ENCODE results near the gene DNM3.

The DNM3 gene

DNA sequence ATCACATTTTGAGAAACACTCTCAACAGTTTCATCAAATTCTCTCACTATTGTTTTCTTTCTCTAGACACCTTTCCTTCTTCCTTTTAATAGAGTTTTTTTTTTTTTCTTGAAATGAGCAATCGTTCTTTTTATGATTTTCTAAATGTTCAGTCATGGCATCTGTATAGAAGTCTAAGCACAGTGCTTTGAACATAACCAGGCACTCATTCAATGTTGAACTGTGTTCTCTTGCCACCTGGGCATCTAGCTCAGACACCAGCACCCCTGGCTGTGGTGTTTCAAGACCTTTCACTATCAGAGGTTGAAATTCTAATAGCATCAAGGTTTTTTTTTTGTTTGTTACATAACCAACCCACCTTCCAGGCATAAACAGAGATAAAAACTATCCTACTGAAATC, 96.6 kb downstream of the DNM3 start:
- no peak for DNase-seq
- Histone ChIP-seq H3K27ac (ENCODE audit: insufficient read depth in 1 of 2, low read depth in 1 of 2, low read length in 2 of 2, poor library complexity in 1 of 2, severe bottlenecking in 2 of 2) (no peak overlapping the region), H3K27me3 (replicated peaks in 2 of 5; ENCODE audit: control insufficient read depth in 4 of 5, insufficient read depth in 5 of 5, low read length in 4 of 5) (no peaks in the 10 kb centered on the region), H3K4me3 (ENCODE audit: control insufficient read depth in 1 of 7, extremely low read depth in 1 of 7, insufficient read depth in 4 of 7, low read depth in 2 of 7, low read length in 6 of 7) (no peak overlapping the region), H3K4me1 (ENCODE audit: control extremely low read depth in 1 of 4, control insufficient read depth in 4 of 4, insufficient read depth in 4 of 4, low read length in 3 of 4) (no peaks in the 10 kb centered on the region), H3K9me3 (ENCODE audit: control extremely low read depth in 1 of 5, control insufficient read depth in 4 of 5, insufficient read depth in 2 of 5, low read depth in 1 of 5, low read length in 4 of 5) (no peaks in the 10 kb centered on the region), H3K36me3 (ENCODE audit: control insufficient read depth in 4 of 4, insufficient read depth in 4 of 4, low read length in 3 of 4) (no peaks in the 10 kb centered on the region)
- WGBS (ENCODE audit: insufficient coverage), result no CpG with 5 or more reads among the region's 1 CpG
- ChIA-PET POLR2A (no interaction called here), CTCF (interaction anchor here (0.7 kb wide), 1 partner anchor 8 kb away, joined by 4 read pairs; no protein-coding TSS in a partner anchor)

GRCh38 chr1:171939740-171940139, 98.4 kb downstream of the DNM3 start:
- no CpG with 5 or more reads among the region's 4 CpGs for WGBS (ENCODE audit: insufficient coverage)
- Histone ChIP-seq H3K27ac (ENCODE audit: insufficient read depth in 1 of 2, low read depth in 1 of 2, low read length in 2 of 2, poor library complexity in 1 of 2, severe bottlenecking in 2 of 2) (no peak overlapping the region), H3K4me3 (ENCODE audit: control insufficient read depth in 1 of 7, extremely low read depth in 1 of 7, insufficient read depth in 4 of 7, low read depth in 2 of 7, low read length in 6 of 7) (no peak overlapping the region), H3K27me3 (replicated peaks in 2 of 5; ENCODE audit: control insufficient read depth in 4 of 5, insufficient read depth in 5 of 5, low read length in 4 of 5) (no peaks in the 10 kb centered on the region), H3K4me1 (ENCODE audit: control extremely low read depth in 1 of 4, control insufficient read depth in 4 of 4, insufficient read depth in 4 of 4, low read length in 3 of 4) (no peaks in the 10 kb centered on the region), H3K9me3 (ENCODE audit: control extremely low read depth in 1 of 5, control insufficient read depth in 4 of 5, insufficient read depth in 2 of 5, low read depth in 1 of 5, low read length in 4 of 5) (no peaks in the 10 kb centered on the region), H3K36me3 (ENCODE audit: control insufficient read depth in 4 of 4, insufficient read depth in 4 of 4, low read length in 3 of 4) (no peaks in the 10 kb centered on the region)
- CTCF ChIA-PET, result no interaction called here
- POLR2A ChIA-PET, result interaction anchor here (0.5 kb wide), 1 partner anchor 145 kb away, joined by 3 read pairs; no protein-coding TSS in a partner anchor
- DNase-seq, result no peak

DNA sequence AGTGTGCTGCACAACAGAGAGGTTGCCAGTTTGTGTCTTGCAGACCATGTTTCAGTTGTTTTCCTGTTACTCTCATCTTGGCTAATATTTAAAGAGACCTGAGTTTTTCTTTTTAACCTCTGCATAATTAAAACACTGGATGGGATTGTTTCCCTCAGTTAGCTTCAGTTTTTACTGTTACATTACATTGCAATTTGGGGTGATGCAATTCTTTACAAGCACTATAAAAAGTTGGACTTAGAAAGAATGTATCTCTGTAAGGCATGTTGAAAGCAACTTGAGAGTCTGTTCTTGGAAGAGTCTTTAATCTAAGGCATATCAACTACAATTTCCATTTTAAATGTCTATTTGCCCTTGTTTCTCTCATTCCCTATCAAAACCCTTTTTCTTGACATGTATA, 99.1 kb downstream of the DNM3 start:
- Histone ChIP-seq H3K9me3 (ENCODE audit: control extremely low read depth in 1 of 5, control insufficient read depth in 4 of 5, insufficient read depth in 2 of 5, low read depth in 1 of 5, low read length in 4 of 5) (no peaks in the 10 kb centered on the region), H3K4me1 (ENCODE audit: control extremely low read depth in 1 of 4, control insufficient read depth in 4 of 4, insufficient read depth in 4 of 4, low read length in 3 of 4) (no peaks in the 10 kb centered on the region), H3K27ac (ENCODE audit: insufficient read depth in 1 of 2, low read depth in 1 of 2, low read length in 2 of 2, poor library complexity in 1 of 2, severe bottlenecking in 2 of 2) (no peak overlapping the region), H3K4me3 (ENCODE audit: control insufficient read depth in 1 of 7, extremely low read depth in 1 of 7, insufficient read depth in 4 of 7, low read depth in 2 of 7, low read length in 6 of 7) (no peak overlapping the region), H3K27me3 (replicated peaks in 2 of 5; ENCODE audit: control insufficient read depth in 4 of 5, insufficient read depth in 5 of 5, low read length in 4 of 5) (no peaks in the 10 kb centered on the region), H3K36me3 (ENCODE audit: control insufficient read depth in 4 of 4, insufficient read depth in 4 of 4, low read length in 3 of 4) (no peaks in the 10 kb centered on the region)
- ChIA-PET POLR2A (no interaction called here), CTCF (no interaction called here)
- no peak for DNase-seq

GRCh38 chr1:171941920-171942319, 100.6 kb downstream of the DNM3 start:
- CTCF ChIA-PET, result interaction anchor here (2.2 kb wide), 1 partner anchor 12 kb away, joined by 5 read pairs; no protein-coding TSS in a partner anchor

GRCh38 chr1:171943973-171944561, 102.8 kb downstream of the DNM3 start:
- CTCF ChIA-PET, result interaction anchor here (1.1 to 2.2 kb wide), 3 partner anchors 9 to 143 kb away, joined by 3 to 5 read pairs (median 3); no protein-coding TSS in a partner anchor
- H3K4me3 ChIP-seq (ENCODE audit: control insufficient read depth in 1 of 7, extremely low read depth in 1 of 7, insufficient read depth in 4 of 7, low read depth in 2 of 7, low read length in 6 of 7), result no peak overlapping the region
- peaks cover 0 to 10% (median 7%) of the 10 kb centered on the region in 4 experiments for H3K4me1 ChIP-seq (ENCODE audit: control extremely low read depth in 1 of 4, control insufficient read depth in 4 of 4, insufficient read depth in 4 of 4, low read length in 3 of 4)
- no peaks in the 10 kb centered on the region for H3K9me3 ChIP-seq (ENCODE audit: control extremely low read depth in 1 of 5, control insufficient read depth in 4 of 5, insufficient read depth in 2 of 5, low read depth in 1 of 5, low read length in 4 of 5)
- POLR2A ChIA-PET, result no interaction called here
- 100% methylated on average over 1 of the region's 3 CpGs for WGBS (ENCODE audit: insufficient coverage)
- no peak for DNase-seq
- H3K36me3 ChIP-seq (ENCODE audit: control insufficient read depth in 4 of 4, insufficient read depth in 4 of 4, low read length in 3 of 4), result no peaks in the 10 kb centered on the region
- no peak overlapping the region for H3K27ac ChIP-seq (ENCODE audit: insufficient read depth in 1 of 2, low read depth in 1 of 2, low read length in 2 of 2, poor library complexity in 1 of 2, severe bottlenecking in 2 of 2)
- no peaks in the 10 kb centered on the region for H3K27me3 ChIP-seq (replicated peaks in 2 of 5; ENCODE audit: control insufficient read depth in 4 of 5, insufficient read depth in 5 of 5, low read length in 4 of 5)

More at GRCh38 chr1:171941920-171942319, 100.6 kb downstream of the DNM3 start:
- no peak overlapping the region for H3K4me3 ChIP-seq (ENCODE audit: control insufficient read depth in 1 of 7, extremely low read depth in 1 of 7, insufficient read depth in 4 of 7, low read depth in 2 of 7, low read length in 6 of 7)
- 80% methylated on average over 1 of the region's 1 CpG for WGBS (ENCODE audit: insufficient coverage)
- H3K27me3 ChIP-seq (replicated peaks in 2 of 5; ENCODE audit: control insufficient read depth in 4 of 5, insufficient read depth in 5 of 5, low read length in 4 of 5), result no peaks in the 10 kb centered on the region
- no peaks in the 10 kb centered on the region for H3K9me3 ChIP-seq (ENCODE audit: control extremely low read depth in 1 of 5, control insufficient read depth in 4 of 5, insufficient read depth in 2 of 5, low read depth in 1 of 5, low read length in 4 of 5)
- no peaks in the 10 kb centered on the region for H3K36me3 ChIP-seq (ENCODE audit: control insufficient read depth in 4 of 4, insufficient read depth in 4 of 4, low read length in 3 of 4)
- no peak for DNase-seq
- H3K4me1 ChIP-seq (ENCODE audit: control extremely low read depth in 1 of 4, control insufficient read depth in 4 of 4, insufficient read depth in 4 of 4, low read length in 3 of 4), result no peaks in the 10 kb centered on the region
- H3K27ac ChIP-seq (ENCODE audit: insufficient read depth in 1 of 2, low read depth in 1 of 2, low read length in 2 of 2, poor library complexity in 1 of 2, severe bottlenecking in 2 of 2), result no peak overlapping the region
- POLR2A ChIA-PET, result no interaction called here

DNA sequence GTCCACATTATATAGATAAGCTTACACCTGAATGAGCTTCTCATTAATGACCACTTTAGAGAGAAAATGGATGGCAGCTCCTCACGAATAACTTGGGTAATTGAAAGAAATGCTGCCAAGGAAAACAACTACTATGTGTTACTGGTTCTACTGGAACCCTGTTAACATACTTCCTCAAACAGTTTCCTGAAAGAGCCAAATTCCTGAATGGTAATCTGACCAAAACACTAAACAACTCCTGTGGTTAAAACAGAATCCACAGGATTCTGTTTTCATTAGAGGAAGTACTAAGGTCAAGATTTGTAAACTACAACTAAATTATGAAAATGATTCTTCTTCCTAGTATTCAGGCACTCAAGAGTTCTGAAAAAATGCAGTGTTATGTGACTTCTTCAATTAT, 107.2 kb downstream of the DNM3 start:
- H3K27me3 ChIP-seq (replicated peaks in 2 of 5; ENCODE audit: control insufficient read depth in 4 of 5, insufficient read depth in 5 of 5, low read length in 4 of 5), result no peaks in the 10 kb centered on the region
- CTCF ChIA-PET, result interaction anchor here (1.0 to 1.8 kb wide), 2 partner anchors 19 to 36 kb away, joined by 3 to 6 read pairs; no protein-coding TSS in a partner anchor
- no peak overlapping the region for H3K27ac ChIP-seq (ENCODE audit: insufficient read depth in 1 of 2, low read depth in 1 of 2, low read length in 2 of 2, poor library complexity in 1 of 2, severe bottlenecking in 2 of 2)
- peaks cover 0 to 11% (median 9%) of the 10 kb centered on the region in 4 experiments for H3K4me1 ChIP-seq (ENCODE audit: control extremely low read depth in 1 of 4, control insufficient read depth in 4 of 4, insufficient read depth in 4 of 4, low read length in 3 of 4)
- WGBS (ENCODE audit: insufficient coverage), result no CpG with 5 or more reads among the region's 1 CpG
- peaks cover 0 to 4% (median 0%) of the 10 kb centered on the region in 5 experiments for H3K9me3 ChIP-seq (ENCODE audit: control extremely low read depth in 1 of 5, control insufficient read depth in 4 of 5, insufficient read depth in 2 of 5, low read depth in 1 of 5, low read length in 4 of 5)
- peak; percentile 24 to 73 (median 58) for DNase-seq
- POLR2A ChIA-PET, result no interaction called here
- no peaks in the 10 kb centered on the region for H3K36me3 ChIP-seq (ENCODE audit: control insufficient read depth in 4 of 4, insufficient read depth in 4 of 4, low read length in 3 of 4)
- no peak overlapping the region for H3K4me3 ChIP-seq (ENCODE audit: control insufficient read depth in 1 of 7, extremely low read depth in 1 of 7, insufficient read depth in 4 of 7, low read depth in 2 of 7, low read length in 6 of 7)

DNA sequence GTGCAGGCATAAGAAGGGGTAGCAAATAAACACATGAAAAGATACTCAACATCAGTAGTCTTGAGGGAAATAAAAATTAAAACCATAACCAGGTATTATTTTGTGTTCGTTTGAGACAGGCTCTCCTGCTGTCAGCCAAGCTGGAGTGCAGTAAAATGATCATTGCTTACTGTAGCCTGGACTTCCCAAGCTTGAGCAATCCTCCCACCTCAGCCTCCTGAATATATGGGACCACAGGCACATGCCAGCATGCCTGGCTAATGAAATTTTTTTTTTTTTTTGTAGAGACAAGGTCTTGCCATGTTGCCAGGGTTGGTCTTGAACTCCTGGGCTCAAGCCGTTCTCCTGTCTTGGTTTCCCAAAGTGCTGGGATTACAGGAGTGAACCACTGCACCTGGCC, 108.0 kb downstream of the DNM3 start:
- Histone ChIP-seq H3K4me1 (ENCODE audit: control extremely low read depth in 1 of 4, control insufficient read depth in 4 of 4, insufficient read depth in 4 of 4, low read length in 3 of 4) (peaks cover 0 to 13% (median 10%) of the 10 kb centered on the region in 4 experiments), H3K36me3 (ENCODE audit: control insufficient read depth in 4 of 4, insufficient read depth in 4 of 4, low read length in 3 of 4) (no peaks in the 10 kb centered on the region), H3K27ac (ENCODE audit: insufficient read depth in 1 of 2, low read depth in 1 of 2, low read length in 2 of 2, poor library complexity in 1 of 2, severe bottlenecking in 2 of 2) (no peak overlapping the region), H3K9me3 (ENCODE audit: control extremely low read depth in 1 of 5, control insufficient read depth in 4 of 5, insufficient read depth in 2 of 5, low read depth in 1 of 5, low read length in 4 of 5) (peaks cover 0 to 4% (median 0%) of the 10 kb centered on the region in 5 experiments), H3K27me3 (replicated peaks in 2 of 5; ENCODE audit: control insufficient read depth in 4 of 5, insufficient read depth in 5 of 5, low read length in 4 of 5) (no peaks in the 10 kb centered on the region), H3K4me3 (ENCODE audit: control insufficient read depth in 1 of 7, extremely low read depth in 1 of 7, insufficient read depth in 4 of 7, low read depth in 2 of 7, low read length in 6 of 7) (no peak overlapping the region)
- DNase-seq, result no peak
- whole genome bisulfite sequencing (ENCODE audit: insufficient coverage), result 86% methylated on average over 1 of the region's 2 CpGs
- CTCF ChIA-PET, result interaction anchor here (0.6 kb wide), 1 partner anchor 1940 kb away, joined by 4 read pairs; no protein-coding TSS in a partner anchor
- POLR2A ChIA-PET, result no interaction called here

Data from common myeloid progenitor, CD34-positive (primary cell).